Fibroblast of villous mesenchyme (primary cell): ENCODE data around the gene CUTC. TPM values are rescaled to one million over a fixed set of nuclear protein-coding genes. Genes with fewer than 3 reads are reported as not detected.
A peak's percentile ranks its signal among the peaks of the same experiment; 100 is the strongest.

ENCODE experiments used
- DNase-seq: peaks from one replicate; pipeline ENCODE4 v3.0.0-alpha.2; 2010; ENCODE audit warnings: low read depth
- H3K4me3 ChIP-seq: 2 replicates; pipeline ENCODE4 v1.5.1; 2011; ENCODE audit warnings: low read depth, mild to moderate bottlenecking, low read length
- CTCF ChIP-seq: IDR thresholded peaks from 2 replicates; pipeline ENCODE4 v1.5.1; 2012; ENCODE audit warnings: low read depth, mild to moderate bottlenecking, low read length; ENCODE audit not compliant: insufficient read depth
- total RNA-seq: library from RNA; depleted of rRNA; stranded (reverse); fragments of >200 nt; gene quantifications from 2 replicates; pipeline ENCODE4 v1.2.3, GENCODE V29; 2012

The CUTC gene
- total RNA-seq, 1 donor, result 19.0 TPM

GRCh38 chr10:99698504-99699080 is 33.4 kb upstream of the CUTC start:
- TF ChIP-seq CTCF, result peak; percentile 28
- DNase-seq, result no peak
- H3K4me3 ChIP-seq, result no peak overlapping the region

- no peak overlapping the region for H3K4me3 ChIP-seq
- DNase-seq, result no peak
- no peak for TF ChIP-seq CTCF
Measured at GRCh38 chr10:99700649-99701048, 31.4 kb upstream of the CUTC start.

- H3K4me3 ChIP-seq, result no peak overlapping the region
- DNase-seq, result peak; percentile 86
- TF ChIP-seq CTCF, result no peak
Measured at GRCh38 chr10:99708428-99709012, 23.5 kb upstream of the CUTC start.

GRCh38 chr10:99709480-99710229 is 22.4 kb upstream of the CUTC start:
- peak; percentile 53 for DNase-seq
- TF ChIP-seq CTCF, result no peak
- no peak overlapping the region for H3K4me3 ChIP-seq

GRCh38 chr10:99711129-99711719 is 20.8 kb upstream of the CUTC start:
- TF ChIP-seq CTCF, result peak; percentile 67
- DNase-seq, result peak; percentile 77
- no peak overlapping the region for H3K4me3 ChIP-seq

GRCh38 chr10:99714446-99714845 is 17.6 kb upstream of the CUTC start:
- DNase-seq, result no peak
- TF ChIP-seq CTCF, result no peak
- H3K4me3 ChIP-seq, result no peak overlapping the region
